SK-N-SH (cell line): Measurements from ENCODE around the gene ZC3H4. TPM values are rescaled to one million over a fixed set of nuclear protein-coding genes. Genes with fewer than 3 reads are reported as not detected.

Experiments
- CTCF ChIA-PET: fragments of 300-600, 350-600 bp; formaldehyde crosslinking; extraction: SDS; loops from one replicate; lab custom pipeline; 2021; lab: Yijun Ruan, JAX
- POLR2A ChIA-PET: fragments of 350-600 bp; sonication (Branson Sonifier 250); formaldehyde crosslinking; extraction: SDS; loops from one replicate; lab custom pipeline; 2020; ENCODE audit warnings: antibody characterized with exemption, inconsistent platforms; lab: Yijun Ruan, JAX
- DNase-seq: peaks from one replicate; pipeline ENCODE4 v3.0.0; 2012
- H2AFZ ChIP-seq: fragments of 200-600 bp; sonication (generic); 2 replicates; pipeline ENCODE4 v1.8.1; 2016; ENCODE audit warnings: antibody characterized with exemption, mild to moderate bottlenecking, low read depth
- H3F3A ChIP-seq: fragments of 200-600 bp; sonication (generic); replicated peaks from 2 replicates; pipeline ENCODE3; 2016; ENCODE audit warnings: antibody characterized with exemption, mild to moderate bottlenecking; ENCODE audit not compliant: insufficient read depth
- H3K27ac ChIP-seq, 2 experiments: fragments of 200-500 bp in 1 of 2; fragments of 200-600 bp in 1 of 2; sonication (Bioruptor generic) in 1 of 2; sonication (generic), shearing (Covaris generic) in 1 of 2; 2 replicates each; pipeline versions ENCODE4 v1.5.1 to v1.6.1; 2014 to 2016; ENCODE audit warnings: low read depth in 2 of 2, inconsistent platforms in 1 of 2, low read length in 1 of 2, mild to moderate bottlenecking in 1 of 2, mixed read lengths in 1 of 2
- H3K27me3 ChIP-seq: fragments of 200-600 bp; sonication (generic), shearing (Covaris generic); 2 replicates; pipeline ENCODE4 v1.6.1; 2016; ENCODE audit warnings: mixed run types; ENCODE audit not compliant: insufficient read depth
- H3K36me3 ChIP-seq, 2 experiments: fragments of 200-500 bp in 1 of 2; fragments of 200-600 bp in 1 of 2; sonication (Bioruptor generic) in 1 of 2; sonication (generic) in 1 of 2; replicated peaks in 1 of 2; 2 replicates each; pipeline versions ENCODE3 to v1.5.1; 2014 to 2016; ENCODE audit warnings: low read length in 1 of 2, mild to moderate bottlenecking in 1 of 2; ENCODE audit not compliant: insufficient read depth in 2 of 2, control insufficient read depth in 1 of 2
- H3K4me1 ChIP-seq, 2 experiments: fragments of 200-500 bp in 1 of 2; fragments of 200-600 bp in 1 of 2; sonication (Bioruptor generic) in 1 of 2; sonication (generic), shearing (Covaris generic) in 1 of 2; 2 replicates each; pipeline versions ENCODE4 v1.5.1 to v1.6.1; 2014 to 2016; ENCODE audit warnings: low read depth in 1 of 2, low read length in 1 of 2, mixed run types in 1 of 2; ENCODE audit not compliant: insufficient read depth in 2 of 2, control insufficient read depth in 1 of 2
- H3K4me2 ChIP-seq: fragments of 200-600 bp; sonication (generic), shearing (Covaris generic); 2 replicates; pipeline ENCODE4 v1.6.1; 2017; ENCODE audit warnings: mixed run types
- H3K4me3 ChIP-seq, 2 experiments: fragments of 200-500 bp in 1 of 2; fragments of 200-600 bp in 1 of 2; sonication (Bioruptor generic) in 1 of 2; sonication (generic), shearing (Covaris generic) in 1 of 2; 2 replicates each; pipeline versions ENCODE4 v1.5.1 to v1.8.1; 2014 to 2016; ENCODE audit warnings: low read depth in 2 of 2, inconsistent platforms in 1 of 2, low read length in 1 of 2, mild to moderate bottlenecking in 1 of 2, mixed read lengths in 1 of 2, moderate library complexity in 1 of 2
- H3K79me2 ChIP-seq: fragments of 200-600 bp; sonication (generic); 2 replicates; pipeline ENCODE4 v1.8.1; 2017; ENCODE audit warnings: mild to moderate bottlenecking; ENCODE audit not compliant: insufficient read depth
- H3K9ac ChIP-seq: fragments of 200-600 bp; sonication (generic); 2 replicates; pipeline ENCODE4 v1.6.1; 2017; ENCODE audit warnings: mixed run types
- H3K9me2 ChIP-seq: fragments of 200-600 bp; sonication (generic); 2 replicates; pipeline ENCODE4 v1.6.1; 2017; ENCODE audit warnings: mixed run types
- H3K9me3 ChIP-seq: fragments of 200-600 bp; sonication (generic); 2 replicates; pipeline ENCODE4 v1.6.1; 2017; ENCODE audit warnings: mixed run types, mild to moderate bottlenecking, moderate library complexity
- H4K20me1 ChIP-seq: fragments of 200-600 bp; sonication (generic); 2 replicates; pipeline ENCODE4 v1.6.1; 2017; ENCODE audit warnings: mild to moderate bottlenecking, mixed run types; ENCODE audit not compliant: insufficient read depth
- FOSL2 ChIP-seq: IDR thresholded peaks from 2 replicates; pipeline ENCODE4 v1.4.0; 2012; ENCODE audit warnings: low read depth, mild to moderate bottlenecking, moderate library complexity, borderline replicate concordance
- FOXJ3 ChIP-seq: sonication (generic); formaldehyde crosslinking; IDR thresholded peaks from 2 replicates; pipeline ENCODE4 v1.5.1; 2020; ENCODE audit warnings: mild to moderate bottlenecking, missing genetic modification reagents
- GABPA ChIP-seq: IDR thresholded peaks from 2 replicates; pipeline ENCODE4 v1.4.0; 2012; ENCODE audit warnings: low read depth, mild to moderate bottlenecking
- JUND ChIP-seq: IDR thresholded peaks from 2 replicates; pipeline ENCODE4 v1.4.0; 2012
- MEF2A ChIP-seq: IDR thresholded peaks from 2 replicates; pipeline ENCODE4 v1.4.0; 2012; ENCODE audit warnings: low read depth, borderline replicate concordance
- MXI1 ChIP-seq: IDR thresholded peaks from 2 replicates; pipeline ENCODE4 v1.6.1; 2012; ENCODE audit warnings: mild to moderate bottlenecking, low read depth, low read length, improper control_type of control experiment
- NFIC ChIP-seq: IDR thresholded peaks from 2 replicates; pipeline ENCODE4 v1.4.0; 2012; ENCODE audit warnings: borderline replicate concordance
- NRF1 ChIP-seq: IDR thresholded peaks from 2 replicates; pipeline ENCODE4 v1.6.1; 2012; ENCODE audit warnings: low read depth, mild to moderate bottlenecking, low read length
- POLR2AphosphoS5 ChIP-seq: IDR thresholded peaks from 2 replicates; pipeline ENCODE4 v1.6.1; 2012; ENCODE audit warnings: low read depth, low read length
- RCOR1 ChIP-seq: fragments of 150-350 bp; IDR thresholded peaks from 2 replicates; pipeline ENCODE4 v1.6.1; 2017; ENCODE audit warnings: antibody characterized with exemption, low read length
- TAF1 ChIP-seq: IDR thresholded peaks from 2 replicates; pipeline ENCODE4 v1.6.1; 2012; ENCODE audit warnings: low read depth, mild to moderate bottlenecking, low read length, moderate library complexity, borderline replicate concordance
- WGBS: methylation state at CpG from one replicate; pipeline ENCODE4 v1.1.6; 2017; ENCODE audit warnings: low lambda C conversion rate; 5-methylcytosine and 5-hydroxymethylcytosine counted together
- polyA plus RNA-seq, 3 experiments: library from polyadenylated mRNA; depleted of rRNA; stranded (reverse); fragments of >200 nt; gene quantifications; 2 replicates each; pipeline ENCODE4 v1.2.3, GENCODE V29; 2012
- TF ChIP-seq, protein P1 (sequence below): IDR thresholded peaks from 2 replicates; pipeline ENCODE4 v1.6.1; 2012; ENCODE audit warnings: mild to moderate bottlenecking, low read depth, low read length, moderate library complexity
- TF ChIP-seq, protein P2 (sequence below): fragments of 150-350 bp; IDR thresholded peaks from 2 replicates; pipeline ENCODE4 v1.6.1; 2016; ENCODE audit warnings: mild to moderate bottlenecking, low read depth, low read length
- TF ChIP-seq, protein P3 (sequence below): IDR thresholded peaks from 2 replicates; pipeline ENCODE4; 2012

ZC3H4 gene
- polyA plus RNA-seq, 1 of the 3 experiments (the other 2 are of a cell fraction) = 7.6 TPM

DNA sequence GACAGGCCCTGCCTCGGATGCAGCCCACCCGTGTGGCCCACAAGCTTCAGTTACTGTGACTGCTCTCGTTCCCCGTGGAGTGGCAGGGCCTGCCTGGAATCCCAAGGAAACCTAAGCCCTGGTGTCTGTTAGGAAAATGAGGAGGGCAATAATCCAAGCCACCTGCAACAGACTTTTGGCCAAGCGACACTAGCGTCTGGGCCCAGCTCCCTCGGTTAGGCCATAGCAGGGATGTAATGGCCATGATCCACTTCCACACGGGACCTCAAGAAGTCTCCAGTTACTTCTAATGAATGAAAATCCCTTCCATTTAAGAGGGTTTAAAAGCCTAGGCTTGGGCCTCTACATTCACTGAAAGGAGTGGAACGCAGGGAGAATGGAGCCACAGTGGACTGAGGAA, 8.9 kb downstream of the ZC3H4 start:
- POLR2A ChIA-PET = interaction anchor here (1.2 kb wide), 1 partner anchor 8 kb away, joined by 3 read pairs; no protein-coding TSS in a partner anchor
- TF ChIP-seq NFIC (no peak), NRF1 (no peak), TAF1 (no peak), FOSL2 (no peak), FOXJ3 (CRISPR knock-in tag) (no peak), MXI1 (no peak), POLR2AphosphoS5 (no peak), RCOR1 (no peak), MEF2A (no peak), JUND (no peak), GABPA (no peak)
- TF ChIP-seq, protein P1, sequence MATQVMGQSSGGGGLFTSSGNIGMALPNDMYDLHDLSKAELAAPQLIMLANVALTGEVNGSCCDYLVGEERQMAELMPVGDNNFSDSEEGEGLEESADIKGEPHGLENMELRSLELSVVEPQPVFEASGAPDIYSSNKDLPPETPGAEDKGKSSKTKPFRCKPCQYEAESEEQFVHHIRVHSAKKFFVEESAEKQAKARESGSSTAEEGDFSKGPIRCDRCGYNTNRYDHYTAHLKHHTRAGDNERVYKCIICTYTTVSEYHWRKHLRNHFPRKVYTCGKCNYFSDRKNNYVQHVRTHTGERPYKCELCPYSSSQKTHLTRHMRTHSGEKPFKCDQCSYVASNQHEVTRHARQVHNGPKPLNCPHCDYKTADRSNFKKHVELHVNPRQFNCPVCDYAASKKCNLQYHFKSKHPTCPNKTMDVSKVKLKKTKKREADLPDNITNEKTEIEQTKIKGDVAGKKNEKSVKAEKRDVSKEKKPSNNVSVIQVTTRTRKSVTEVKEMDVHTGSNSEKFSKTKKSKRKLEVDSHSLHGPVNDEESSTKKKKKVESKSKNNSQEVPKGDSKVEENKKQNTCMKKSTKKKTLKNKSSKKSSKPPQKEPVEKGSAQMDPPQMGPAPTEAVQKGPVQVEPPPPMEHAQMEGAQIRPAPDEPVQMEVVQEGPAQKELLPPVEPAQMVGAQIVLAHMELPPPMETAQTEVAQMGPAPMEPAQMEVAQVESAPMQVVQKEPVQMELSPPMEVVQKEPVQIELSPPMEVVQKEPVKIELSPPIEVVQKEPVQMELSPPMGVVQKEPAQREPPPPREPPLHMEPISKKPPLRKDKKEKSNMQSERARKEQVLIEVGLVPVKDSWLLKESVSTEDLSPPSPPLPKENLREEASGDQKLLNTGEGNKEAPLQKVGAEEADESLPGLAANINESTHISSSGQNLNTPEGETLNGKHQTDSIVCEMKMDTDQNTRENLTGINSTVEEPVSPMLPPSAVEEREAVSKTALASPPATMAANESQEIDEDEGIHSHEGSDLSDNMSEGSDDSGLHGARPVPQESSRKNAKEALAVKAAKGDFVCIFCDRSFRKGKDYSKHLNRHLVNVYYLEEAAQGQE = no peak
- TF ChIP-seq, protein P2, sequence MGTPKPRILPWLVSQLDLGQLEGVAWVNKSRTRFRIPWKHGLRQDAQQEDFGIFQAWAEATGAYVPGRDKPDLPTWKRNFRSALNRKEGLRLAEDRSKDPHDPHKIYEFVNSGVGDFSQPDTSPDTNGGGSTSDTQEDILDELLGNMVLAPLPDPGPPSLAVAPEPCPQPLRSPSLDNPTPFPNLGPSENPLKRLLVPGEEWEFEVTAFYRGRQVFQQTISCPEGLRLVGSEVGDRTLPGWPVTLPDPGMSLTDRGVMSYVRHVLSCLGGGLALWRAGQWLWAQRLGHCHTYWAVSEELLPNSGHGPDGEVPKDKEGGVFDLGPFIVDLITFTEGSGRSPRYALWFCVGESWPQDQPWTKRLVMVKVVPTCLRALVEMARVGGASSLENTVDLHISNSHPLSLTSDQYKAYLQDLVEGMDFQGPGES = no peak
- TF ChIP-seq, protein P3, sequence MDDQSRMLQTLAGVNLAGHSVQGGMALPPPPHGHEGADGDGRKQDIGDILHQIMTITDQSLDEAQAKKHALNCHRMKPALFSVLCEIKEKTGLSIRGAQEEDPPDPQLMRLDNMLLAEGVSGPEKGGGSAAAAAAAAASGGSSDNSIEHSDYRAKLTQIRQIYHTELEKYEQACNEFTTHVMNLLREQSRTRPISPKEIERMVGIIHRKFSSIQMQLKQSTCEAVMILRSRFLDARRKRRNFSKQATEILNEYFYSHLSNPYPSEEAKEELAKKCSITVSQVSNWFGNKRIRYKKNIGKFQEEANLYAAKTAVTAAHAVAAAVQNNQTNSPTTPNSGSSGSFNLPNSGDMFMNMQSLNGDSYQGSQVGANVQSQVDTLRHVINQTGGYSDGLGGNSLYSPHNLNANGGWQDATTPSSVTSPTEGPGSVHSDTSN = no peak
- peaks cover 32% of the 10 kb centered on the region for H4K20me1 ChIP-seq
- H3K4me3 ChIP-seq = no peak overlapping the region
- peaks cover 38 to 48% of the 10 kb centered on the region in 2 experiments for H3K4me1 ChIP-seq
- no peaks in the 10 kb centered on the region for H3K27me3 ChIP-seq
- DNase-seq = no peak
- H3F3A ChIP-seq = peaks cover 39% of the 10 kb centered on the region
- peaks cover 100% of the 10 kb centered on the region for H3K79me2 ChIP-seq
- CTCF ChIA-PET = interaction anchor here (4.3 kb wide), 1 partner anchor 26 kb away, joined by 20 read pairs; no protein-coding TSS in a partner anchor
- H3K4me2 ChIP-seq = no peak overlapping the region
- peaks cover 13 to 33% of the 10 kb centered on the region in 2 experiments for H3K36me3 ChIP-seq
- H2AFZ ChIP-seq = no peak overlapping the region
- WGBS = 90% methylated on average over 9 of the region's 9 CpGs
- no peaks in the 10 kb centered on the region for H3K9me2 ChIP-seq
- H3K9me3 ChIP-seq = no peaks in the 10 kb centered on the region
- no peak overlapping the region for H3K9ac ChIP-seq
- H3K27ac ChIP-seq = no peak overlapping the region
